Endodermal cell (in vitro differentiated cells): Measurements from ENCODE around the gene PER1. TPM values are rescaled to one million over a fixed set of nuclear protein-coding genes. Genes with fewer than 3 reads are reported as not detected.

Experiments used
- DNase-seq: peaks from one replicate; pipeline ENCODE4 v3.0.0-alpha.2; 2017
- H3K27ac ChIP-seq: 2 replicates; pipeline ENCODE4 v1.5.1; 2013; ENCODE audit warnings: mild to moderate bottlenecking, low read depth, low read length, moderate library complexity
- H3K27me3 ChIP-seq: 2 replicates; pipeline ENCODE4 v1.6.1; 2013; ENCODE audit warnings: mild to moderate bottlenecking, low read length, moderate library complexity; ENCODE audit not compliant: insufficient read depth, control insufficient read depth, poor library complexity, severe bottlenecking
- H3K36me3 ChIP-seq: 2 replicates; pipeline ENCODE4 v1.7.0; 2013; ENCODE audit warnings: mild to moderate bottlenecking, low read length, moderate library complexity; ENCODE audit not compliant: control insufficient read depth, insufficient read depth
- H3K4me1 ChIP-seq: one replicate; pipeline ENCODE4 v1.7.0; 2013; ENCODE audit warnings: low read length; ENCODE audit not compliant: control insufficient read depth, insufficient read depth
- H3K4me3 ChIP-seq: 2 replicates; pipeline ENCODE4 v1.5.1; 2013; ENCODE audit warnings: mild to moderate bottlenecking, low read length, moderate library complexity
- H3K9ac ChIP-seq: 2 replicates; pipeline ENCODE4 v1.6.1; 2013; ENCODE audit warnings: mild to moderate bottlenecking, low read length, moderate library complexity; ENCODE audit not compliant: poor library complexity, severe bottlenecking; ENCODE audit errors: extremely low read depth
- H3K9me3 ChIP-seq: 2 replicates; pipeline ENCODE4 v1.6.1; 2013; ENCODE audit warnings: mild to moderate bottlenecking, low read length, moderate library complexity; ENCODE audit not compliant: control insufficient read depth
- H3K27ac Mint-ChIP-seq: 2 replicates; pipeline ENCODE4 v1.8.0; 2020; ENCODE audit warnings: mixed read lengths
- H3K27me3 Mint-ChIP-seq: 2 replicates; pipeline ENCODE4 v1.8.0; 2021; ENCODE audit warnings: mild to moderate bottlenecking, mixed read lengths; ENCODE audit not compliant: insufficient read depth
- H3K36me3 Mint-ChIP-seq: 2 replicates; pipeline ENCODE4 v1.8.0; 2020; ENCODE audit warnings: low read depth, mixed read lengths
- H3K4me1 Mint-ChIP-seq: 2 replicates; pipeline ENCODE4 v1.8.0; 2020; ENCODE audit warnings: mixed read lengths
- H3K4me3 Mint-ChIP-seq: 2 replicates; pipeline ENCODE4 v1.8.0; 2020; ENCODE audit warnings: mild to moderate bottlenecking, moderate library complexity, mixed read lengths
- H3K9me3 Mint-ChIP-seq: 2 replicates; pipeline ENCODE4 v1.8.0; 2020; ENCODE audit warnings: mild to moderate bottlenecking, mixed read lengths
- CTCF ChIP-seq: fragments of 200-600 bp; sonication (generic); conservative IDR thresholded peaks from 2 replicates; pipeline ENCODE4 v1.5.0; 2021; ENCODE audit warnings: antibody characterized with exemption, mild to moderate bottlenecking
- WGBS, 2 experiments: methylation state at CpG; one replicate each; pipeline versions ENCODE4 v1.1.5 to v1.1.7; 2013; ENCODE audit warnings: missing lambda C conversion rate in 2 of 2, mixed read lengths in 1 of 2; ENCODE audit not compliant: insufficient coverage in 1 of 2, insufficient read length in 1 of 2; 5-methylcytosine and 5-hydroxymethylcytosine counted together
- total RNA-seq, 2 donors: library from RNA; stranded (reverse); fragmentation: NEBNext Ultra II Directional in 1 of 2; extraction: Animal tissue kit (Norgen Biotek cat#: 25700) in 1 of 2; gene quantifications; 2 replicates in 1 of 2; 3 replicates in 1 of 2; pipeline ENCODE4 v1.2.1, GENCODE V29; 2021

Gene PER1
- total RNA-seq, 2 donors from 2014 or later: 38.3 to 53.7 TPM

DNA sequence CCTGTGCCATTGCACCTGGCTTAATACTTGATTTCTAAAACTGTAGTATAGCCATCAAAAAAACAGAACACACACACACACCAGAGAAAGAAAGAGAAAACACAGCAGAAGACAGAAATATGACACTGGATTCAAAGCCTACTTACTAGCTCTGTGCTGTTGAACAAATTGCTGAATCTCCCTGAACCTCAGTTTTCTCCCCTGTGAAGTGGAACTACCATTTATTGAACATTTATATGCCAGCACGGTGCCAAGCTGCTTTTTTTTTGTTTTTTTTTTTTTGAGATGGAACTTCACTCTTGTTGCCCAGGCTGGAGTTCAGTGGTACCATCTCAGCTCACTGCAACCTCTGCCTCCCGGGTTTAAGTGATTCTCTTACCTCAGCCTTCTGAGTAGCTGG, 51.4 kb downstream of the PER1 start:
- H3K27ac ChIP-seq: no peak overlapping the region
- H3K9me3 ChIP-seq: no peaks in the 10 kb centered on the region
- Mint-ChIP-seq H3K36me3 (no peaks in the 10 kb centered on the region), H3K4me1 (no peaks in the 10 kb centered on the region), H3K27me3 (peaks cover 39% of the 10 kb centered on the region), H3K4me3 (no peak overlapping the region), H3K9me3 (no peaks in the 10 kb centered on the region), H3K27ac (no peak overlapping the region)
- H3K27me3 ChIP-seq: peaks cover 17% of the 10 kb centered on the region
- TF ChIP-seq CTCF: no peak
- no peaks in the 10 kb centered on the region for H3K36me3 ChIP-seq
- no peak overlapping the region for H3K4me3 ChIP-seq
- no peak overlapping the region for H3K9ac ChIP-seq
- no peaks in the 10 kb centered on the region for H3K4me1 ChIP-seq
- 79 to 89% methylated on average over 1 to 2 of the region's 2 CpGs for WGBS, 2 experiments
- DNase-seq: no peak

GRCh38 chr17:8100111-8100510, 52.1 kb downstream of the PER1 start:
- H3K36me3 ChIP-seq: no peaks in the 10 kb centered on the region
- H3K9me3 ChIP-seq: no peaks in the 10 kb centered on the region
- Mint-ChIP-seq H3K27ac (no peak overlapping the region), H3K4me1 (no peaks in the 10 kb centered on the region), H3K36me3 (no peaks in the 10 kb centered on the region), H3K27me3 (peaks cover 45% of the 10 kb centered on the region), H3K9me3 (no peaks in the 10 kb centered on the region), H3K4me3 (no peak overlapping the region)
- no peak overlapping the region for H3K4me3 ChIP-seq
- no peaks in the 10 kb centered on the region for H3K4me1 ChIP-seq
- no peak for DNase-seq
- peaks cover 24% of the 10 kb centered on the region for H3K27me3 ChIP-seq
- no peak overlapping the region for H3K9ac ChIP-seq
- no peak overlapping the region for H3K27ac ChIP-seq
- 79 to 80% methylated on average over 1 to 2 of the region's 2 CpGs for WGBS, 2 experiments
- TF ChIP-seq CTCF: no peak

DNA sequence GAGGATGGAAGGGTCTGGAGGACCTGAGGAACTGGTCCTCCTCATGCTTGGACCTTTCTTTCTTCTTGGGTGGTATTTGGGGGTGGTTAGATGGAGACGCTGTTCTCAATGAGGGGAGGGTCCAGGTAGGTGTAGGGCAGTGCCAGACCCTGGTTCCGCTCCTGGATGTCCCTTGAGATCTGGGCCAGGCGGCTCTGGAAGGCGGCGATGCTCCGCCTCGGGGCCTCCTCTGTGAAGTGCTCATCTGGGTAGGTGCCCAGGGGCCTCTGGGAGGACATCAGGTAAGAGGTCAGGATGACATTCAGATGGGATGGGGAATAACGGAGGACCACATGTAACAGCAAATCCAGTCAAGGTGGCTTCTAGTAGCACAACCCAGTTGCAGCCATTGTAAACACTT, 55.7 kb downstream of the PER1 start:
- Histone ChIP-seq H3K9me3 (no peaks in the 10 kb centered on the region), H3K9ac (no peak overlapping the region), H3K4me3 (no peak overlapping the region), H3K36me3 (no peaks in the 10 kb centered on the region), H3K27me3 (peaks cover 30% of the 10 kb centered on the region), H3K27ac (no peak overlapping the region), H3K4me1 (no peaks in the 10 kb centered on the region)
- H3K27me3 Mint-ChIP-seq: peaks cover 37% of the 10 kb centered on the region
- no peaks in the 10 kb centered on the region for H3K4me1 Mint-ChIP-seq
- TF ChIP-seq CTCF: no peak
- no peaks in the 10 kb centered on the region for H3K9me3 Mint-ChIP-seq
- 93 to 94% methylated on average over 2 to 8 of the region's 8 CpGs for WGBS, 2 experiments
- no peak overlapping the region for H3K4me3 Mint-ChIP-seq
- no peak for DNase-seq
- no peaks in the 10 kb centered on the region for H3K36me3 Mint-ChIP-seq
- no peak overlapping the region for H3K27ac Mint-ChIP-seq
